Astrocyte (in vitro differentiated cells and primary cell): ENCODE measurements around the gene SPPL2C. TPM values are rescaled to one million over a fixed set of nuclear protein-coding genes. Genes with fewer than 3 reads are reported as not detected.

Experiments used
- DNase-seq: peaks from one replicate; pipeline ENCODE4 v3.0.0-alpha.2; 2010; ENCODE audit warnings: low read depth
- FAIRE-seq: peaks from 2 replicates; lab custom pipeline; 2011; peaks lifted over from hg19 to GRCh38; lab: Jason Lieb, UNC
- H2AFZ ChIP-seq: 2 replicates; pipeline ENCODE4 v1.6.0; 2012; ENCODE audit warnings: low read depth, low read length, inconsistent platforms
- H3K27ac ChIP-seq: 2 replicates; pipeline ENCODE4 v1.5.1; 2011; ENCODE audit warnings: low read depth, low read length, inconsistent platforms
- H3K27me3 ChIP-seq: 2 replicates; pipeline ENCODE4 v1.6.0; 2011; ENCODE audit warnings: low read length, inconsistent platforms; ENCODE audit not compliant: insufficient read depth
- H3K36me3 ChIP-seq: 2 replicates; pipeline ENCODE4 v1.5.1; 2011; ENCODE audit warnings: low read length, inconsistent platforms; ENCODE audit not compliant: insufficient read depth
- H3K4me1 ChIP-seq: 2 replicates; pipeline ENCODE4 v1.5.1; 2011; ENCODE audit warnings: low read length, inconsistent platforms; ENCODE audit not compliant: insufficient read depth
- H3K4me2 ChIP-seq: 2 replicates; pipeline ENCODE4 v1.6.0; 2012; ENCODE audit warnings: low read length, inconsistent platforms
- H3K4me3 ChIP-seq: 2 replicates; pipeline ENCODE4 v1.5.1; 2011; ENCODE audit warnings: low read depth, mild to moderate bottlenecking, low read length, inconsistent platforms; ENCODE audit not compliant: insufficient read depth
- H3K79me2 ChIP-seq: 2 replicates; pipeline ENCODE4 v1.6.0; 2012; ENCODE audit warnings: mild to moderate bottlenecking, low read length, inconsistent platforms; ENCODE audit not compliant: insufficient read depth
- H3K9ac ChIP-seq: 2 replicates; pipeline ENCODE4 v1.6.0; 2012; ENCODE audit warnings: mild to moderate bottlenecking, low read length, inconsistent platforms
- H3K9me3 ChIP-seq: 2 replicates; pipeline ENCODE4 v1.5.1; 2012; ENCODE audit warnings: low read depth, mild to moderate bottlenecking, low read length, inconsistent platforms; ENCODE audit not compliant: insufficient read depth
- H4K20me1 ChIP-seq: 2 replicates; pipeline ENCODE4 v1.6.0; 2012; ENCODE audit warnings: low read length, inconsistent platforms; ENCODE audit not compliant: insufficient read depth
- H3K27ac Mint-ChIP-seq: one replicate; pipeline ENCODE4 v1.8.0; 2021; ENCODE audit warnings: mild to moderate bottlenecking, mixed read lengths; ENCODE audit not compliant: unreplicated experiment
- H3K27me3 Mint-ChIP-seq: one replicate; pipeline ENCODE4 v1.8.0; 2021; ENCODE audit warnings: low read depth, mixed read lengths; ENCODE audit not compliant: unreplicated experiment
- H3K36me3 Mint-ChIP-seq: one replicate; pipeline ENCODE4 v1.8.0; 2021; ENCODE audit warnings: low read depth, mixed read lengths; ENCODE audit not compliant: unreplicated experiment
- H3K4me1 Mint-ChIP-seq: one replicate; pipeline ENCODE4 v1.8.0; 2021; ENCODE audit warnings: low read depth, mixed read lengths; ENCODE audit not compliant: unreplicated experiment
- H3K4me3 Mint-ChIP-seq: one replicate; pipeline ENCODE4 v1.8.0; 2021; ENCODE audit warnings: mild to moderate bottlenecking, moderate library complexity, mixed read lengths; ENCODE audit not compliant: unreplicated experiment
- H3K9me3 Mint-ChIP-seq: one replicate; pipeline ENCODE4 v1.8.0; 2021; ENCODE audit warnings: mild to moderate bottlenecking, mixed read lengths; ENCODE audit not compliant: unreplicated experiment
- CTCF ChIP-seq: IDR thresholded peaks from 2 replicates; pipeline ENCODE4 v1.5.1; 2011; ENCODE audit warnings: low read depth, mild to moderate bottlenecking, inconsistent platforms, low read length, moderate library complexity; ENCODE audit not compliant: insufficient read depth
- EZH2 ChIP-seq: IDR thresholded peaks from 2 replicates; pipeline ENCODE4 v1.6.1; 2012; ENCODE audit warnings: mild to moderate bottlenecking, low read length, inconsistent platforms; ENCODE audit not compliant: insufficient read depth
- total RNA-seq: library from RNA; stranded (reverse); gene quantifications from 2 replicates; pipeline ENCODE4 v1.2.1, GENCODE V29; 2021

SPPL2C gene
- total RNA-seq, 1 donor from 2014 or later, result not detected

- no peak overlapping the region for H3K4me2 ChIP-seq
- H3K27ac ChIP-seq, result no peak overlapping the region
- H3K9me3 ChIP-seq, result no peaks in the 10 kb centered on the region
- FAIRE-seq (no peak), DNase-seq (no peak)
- Mint-ChIP-seq H3K4me3 (no peak overlapping the region), H3K9me3 (no peaks in the 10 kb centered on the region), H3K27ac (no peak overlapping the region), H3K27me3 (peaks cover 51% of the 10 kb centered on the region), H3K4me1 (no peaks in the 10 kb centered on the region), H3K36me3 (no peaks in the 10 kb centered on the region)
- TF ChIP-seq CTCF (no peak), EZH2 (no peak)
- H3K79me2 ChIP-seq, result no peaks in the 10 kb centered on the region
- H3K9ac ChIP-seq, result no peak overlapping the region
- peaks cover 4% of the 10 kb centered on the region for H3K27me3 ChIP-seq
- no peaks in the 10 kb centered on the region for H4K20me1 ChIP-seq
- H3K4me3 ChIP-seq, result no peak overlapping the region
- H2AFZ ChIP-seq, result no peak overlapping the region
- H3K36me3 ChIP-seq, result no peaks in the 10 kb centered on the region
- no peaks in the 10 kb centered on the region for H3K4me1 ChIP-seq
These were observed 8.3 kb upstream of the SPPL2C start for GRCh38 chr17:45836047-45837044.

GRCh38 chr17:45837187-45837586 is 7.5 kb upstream of the SPPL2C start:
- H3K4me3 Mint-ChIP-seq, result no peak overlapping the region
- H3K9me3 Mint-ChIP-seq, result no peaks in the 10 kb centered on the region
- Histone ChIP-seq H3K4me2 (no peak overlapping the region), H3K27me3 (peaks cover 4% of the 10 kb centered on the region), H3K36me3 (no peaks in the 10 kb centered on the region), H3K9ac (no peak overlapping the region), H3K4me1 (no peaks in the 10 kb centered on the region), H3K79me2 (no peaks in the 10 kb centered on the region), H2AFZ (no peak overlapping the region), H3K27ac (no peak overlapping the region), H3K4me3 (no peak overlapping the region), H4K20me1 (no peaks in the 10 kb centered on the region), H3K9me3 (no peaks in the 10 kb centered on the region)
- H3K36me3 Mint-ChIP-seq, result no peaks in the 10 kb centered on the region
- DNase-seq (no peak), FAIRE-seq (no peak)
- peaks cover 47% of the 10 kb centered on the region for H3K27me3 Mint-ChIP-seq
- no peak for TF ChIP-seq EZH2
- TF ChIP-seq CTCF, result no peak
- no peaks in the 10 kb centered on the region for H3K4me1 Mint-ChIP-seq
- no peak overlapping the region for H3K27ac Mint-ChIP-seq

- H3K4me1 Mint-ChIP-seq, result no peaks in the 10 kb centered on the region
These were observed 7.1 kb upstream of the SPPL2C start for GRCh38 chr17:45837603-45838002.

More at GRCh38 chr17:45837603-45838002, 7.1 kb upstream of the SPPL2C start:
- no peaks in the 10 kb centered on the region for H3K9me3 ChIP-seq
- H3K27ac ChIP-seq, result no peak overlapping the region
- H3K9ac ChIP-seq, result no peak overlapping the region
- DNase-seq (no peak), FAIRE-seq (no peak)
- Mint-ChIP-seq H3K36me3 (no peaks in the 10 kb centered on the region), H3K27ac (no peak overlapping the region), H3K4me3 (no peak overlapping the region), H3K9me3 (no peaks in the 10 kb centered on the region), H3K27me3 (peaks cover 47% of the 10 kb centered on the region)
- H3K79me2 ChIP-seq, result no peaks in the 10 kb centered on the region
- no peak overlapping the region for H2AFZ ChIP-seq
- peaks cover 4% of the 10 kb centered on the region for H3K27me3 ChIP-seq
- H3K36me3 ChIP-seq, result no peaks in the 10 kb centered on the region
- H3K4me3 ChIP-seq, result no peak overlapping the region
- no peaks in the 10 kb centered on the region for H3K4me1 ChIP-seq
- no peak for TF ChIP-seq CTCF
- no peak for TF ChIP-seq EZH2
- no peak overlapping the region for H3K4me2 ChIP-seq
- no peaks in the 10 kb centered on the region for H4K20me1 ChIP-seq
